Trophoblast cell (in vitro differentiated cells and primary cell): ENCODE results near the gene UBE2QL1.

Experiments used
- DNase-seq, 2 donors: peaks; one replicate each; pipeline ENCODE4 v3.0.0-alpha.2; 2016
- H2AFZ ChIP-seq: 2 replicates; pipeline ENCODE4 v1.6.1; 2013; ENCODE audit warnings: low read length, moderate library complexity, mild to moderate bottlenecking; ENCODE audit not compliant: insufficient read depth, poor library complexity
- H2AK5ac ChIP-seq: 2 replicates; pipeline ENCODE4 v1.6.1; 2013; ENCODE audit warnings: mild to moderate bottlenecking, low read length
- H2BK120ac ChIP-seq: 2 replicates; pipeline ENCODE4 v1.6.1; 2013; ENCODE audit warnings: low read length, mild to moderate bottlenecking, moderate library complexity; ENCODE audit not compliant: insufficient read depth, poor library complexity
- H2BK12ac ChIP-seq: 2 replicates; pipeline ENCODE4 v1.6.1; 2013; ENCODE audit warnings: mild to moderate bottlenecking, low read length, moderate library complexity
- H2BK5ac ChIP-seq: 2 replicates; pipeline ENCODE4 v1.6.1; 2013; ENCODE audit warnings: low read length, low read depth, moderate library complexity, mild to moderate bottlenecking; ENCODE audit not compliant: poor library complexity
- H3K14ac ChIP-seq: 2 replicates; pipeline ENCODE4 v1.6.1; 2013; ENCODE audit warnings: mild to moderate bottlenecking, low read length
- H3K18ac ChIP-seq: 2 replicates; pipeline ENCODE4 v1.6.1; 2013; ENCODE audit warnings: mild to moderate bottlenecking, low read length
- H3K23ac ChIP-seq: 2 replicates; pipeline ENCODE4 v1.6.1; 2013; ENCODE audit warnings: low read length
- H3K27ac ChIP-seq: 2 replicates; pipeline ENCODE4 v1.5.1; 2013; ENCODE audit warnings: low read depth, mild to moderate bottlenecking, inconsistent platforms, low read length, moderate library complexity
- H3K27me3 ChIP-seq: 2 replicates; pipeline ENCODE4 v1.6.1; 2013; ENCODE audit warnings: inconsistent platforms, mild to moderate bottlenecking, low read length, moderate library complexity; ENCODE audit not compliant: insufficient read depth
- H3K36me3 ChIP-seq, 2 experiments: 1 replicate in 1 of 2; 2 replicates in 1 of 2; pipeline ENCODE4 v1.6.1; 2013; ENCODE audit warnings: low read length in 2 of 2, mild to moderate bottlenecking in 2 of 2, moderate library complexity in 1 of 2; ENCODE audit not compliant: insufficient read depth in 2 of 2, control insufficient read depth in 1 of 2
- H3K4ac ChIP-seq: 2 replicates; pipeline ENCODE4 v1.6.1; 2013; ENCODE audit warnings: low read depth, mild to moderate bottlenecking, low read length, moderate library complexity
- H3K4me1 ChIP-seq, 2 experiments: 1 replicate in 1 of 2; 2 replicates in 1 of 2; pipeline ENCODE4 v1.6.1; 2013; ENCODE audit warnings: low read length in 2 of 2, mild to moderate bottlenecking in 2 of 2, moderate library complexity in 1 of 2; ENCODE audit not compliant: insufficient read depth in 2 of 2, control insufficient read depth in 1 of 2
- H3K4me2 ChIP-seq: 2 replicates; pipeline ENCODE4 v1.6.1; 2013; ENCODE audit warnings: inconsistent platforms, mild to moderate bottlenecking, low read length, moderate library complexity
- H3K4me3 ChIP-seq: 2 replicates; pipeline ENCODE4 v1.5.1; 2013; ENCODE audit warnings: mild to moderate bottlenecking, low read depth, low read length, inconsistent platforms
- H3K79me1 ChIP-seq: one replicate; pipeline ENCODE4 v1.6.1; 2013; ENCODE audit warnings: low read length
- H3K79me2 ChIP-seq: 2 replicates; pipeline ENCODE4 v1.6.1; 2013; ENCODE audit warnings: low read length, mild to moderate bottlenecking; ENCODE audit not compliant: control insufficient read depth, insufficient read depth, poor library complexity
- H3K9ac ChIP-seq: 2 replicates; pipeline ENCODE4 v1.6.1; 2013; ENCODE audit warnings: mild to moderate bottlenecking, low read length
- H3K9me3 ChIP-seq: 2 replicates; pipeline ENCODE4 v1.6.1; 2013; ENCODE audit warnings: low read depth, mild to moderate bottlenecking, control low read depth, inconsistent platforms, low read length; ENCODE audit not compliant: insufficient read depth
- H4K12ac ChIP-seq: 2 replicates; pipeline ENCODE4 v1.6.1; 2013; ENCODE audit warnings: low read depth, mild to moderate bottlenecking, low read length, moderate library complexity
- H4K8ac ChIP-seq: 2 replicates; pipeline ENCODE4 v1.6.1; 2013; ENCODE audit warnings: low read depth, mild to moderate bottlenecking, low read length, moderate library complexity
- H4K91ac ChIP-seq: one replicate; pipeline ENCODE4 v1.6.1; 2013; ENCODE audit warnings: low read depth, mild to moderate bottlenecking, low read length, moderate library complexity
- WGBS: extraction: QIAGEN DNeasy Blood & Tissue Kit; methylation state at CpG from one replicate; pipeline ENCODE4 v1.1.7; 2013; ENCODE audit warnings: missing lambda C conversion rate; ENCODE audit not compliant: insufficient read length, insufficient coverage; ENCODE audit errors: extremely low coverage; 5-methylcytosine and 5-hydroxymethylcytosine counted together

The UBE2QL1 gene

GRCh38 chr5:6525910-6526309, 77.3 kb downstream of the UBE2QL1 start:
- Histone ChIP-seq H2AFZ (no peak overlapping the region), H3K23ac (no peak overlapping the region), H3K9me3 (no peaks in the 10 kb centered on the region), H4K8ac (no peak overlapping the region), H2AK5ac (no peak overlapping the region), H2BK120ac (no peak overlapping the region), H4K91ac (no peak overlapping the region), H3K79me2 (no peaks in the 10 kb centered on the region), H3K27ac (no peak overlapping the region), H2BK5ac (no peak overlapping the region), H3K36me3 (no peaks in the 10 kb centered on the region), H3K4me3 (no peak overlapping the region), H3K4ac (no peak overlapping the region), H2BK12ac (no peak overlapping the region), H3K79me1 (no peaks in the 10 kb centered on the region), H4K12ac (no peak overlapping the region), H3K9ac (no peak overlapping the region), H3K27me3 (no peaks in the 10 kb centered on the region), H3K18ac (no peak overlapping the region), H3K14ac (no peak overlapping the region), H3K4me2 (no peak overlapping the region), H3K4me1 (no peaks in the 10 kb centered on the region)
- DNase-seq: peak; percentile 6 to 58
- no CpG with 5 or more reads among the region's 9 CpGs for WGBS

- Histone ChIP-seq H3K9ac (no peak overlapping the region), H4K8ac (no peak overlapping the region), H3K27me3 (no peaks in the 10 kb centered on the region), H2BK12ac (no peak overlapping the region), H2AK5ac (no peak overlapping the region), H3K4me2 (no peak overlapping the region), H2BK120ac (no peak overlapping the region), H3K79me2 (no peaks in the 10 kb centered on the region), H3K4me3 (no peak overlapping the region), H3K9me3 (no peaks in the 10 kb centered on the region), H3K4me1 (no peaks in the 10 kb centered on the region), H4K12ac (no peak overlapping the region), H3K36me3 (no peaks in the 10 kb centered on the region), H3K79me1 (no peaks in the 10 kb centered on the region), H3K14ac (no peak overlapping the region), H2BK5ac (no peak overlapping the region), H4K91ac (no peak overlapping the region), H3K18ac (no peak overlapping the region), H3K4ac (no peak overlapping the region), H3K23ac (no peak overlapping the region), H2AFZ (no peak overlapping the region), H3K27ac (no peak overlapping the region)
- no peak for DNase-seq
- no CpG with 5 or more reads among the region's 12 CpGs for WGBS
Measured at GRCh38 chr5:6527749-6528455, 79.2 kb downstream of the UBE2QL1 start.

- no peaks in the 10 kb centered on the region for H3K79me2 ChIP-seq
- no peak overlapping the region for H3K23ac ChIP-seq
- H2BK5ac ChIP-seq: no peak overlapping the region
- no peak overlapping the region for H3K27ac ChIP-seq
- H3K14ac ChIP-seq: no peak overlapping the region
- no peak overlapping the region for H2BK12ac ChIP-seq
- H3K27me3 ChIP-seq: no peaks in the 10 kb centered on the region
- H4K12ac ChIP-seq: no peak overlapping the region
- no peak overlapping the region for H3K9ac ChIP-seq
- no peak overlapping the region for H3K4me3 ChIP-seq
- H3K4me2 ChIP-seq: no peak overlapping the region
- no peak overlapping the region for H2AFZ ChIP-seq
- no peak overlapping the region for H2BK120ac ChIP-seq
- H4K8ac ChIP-seq: no peak overlapping the region
- no peaks in the 10 kb centered on the region for H3K9me3 ChIP-seq
- H3K4me1 ChIP-seq: no peaks in the 10 kb centered on the region
- no peak overlapping the region for H3K18ac ChIP-seq
- H4K91ac ChIP-seq: no peak overlapping the region
- no peak for DNase-seq
- WGBS: no CpG with 5 or more reads among the region's 2 CpGs
- H3K4ac ChIP-seq: no peak overlapping the region
- no peaks in the 10 kb centered on the region for H3K79me1 ChIP-seq
- H2AK5ac ChIP-seq: no peak overlapping the region
- H3K36me3 ChIP-seq: no peaks in the 10 kb centered on the region
Measured at GRCh38 chr5:6535594-6535993, 86.9 kb downstream of the UBE2QL1 start.

- no peak overlapping the region for H3K4me2 ChIP-seq
- no peak overlapping the region for H2AFZ ChIP-seq
- no peak overlapping the region for H4K91ac ChIP-seq
- H3K23ac ChIP-seq: no peak overlapping the region
- no peak overlapping the region for H3K9ac ChIP-seq
- peaks cover 5% of the 10 kb centered on the region for H3K9me3 ChIP-seq
- no peak overlapping the region for H2BK120ac ChIP-seq
- 100% methylated on average over 1 of the region's 1 CpG for WGBS
- H4K12ac ChIP-seq: no peak overlapping the region
- no peaks in the 10 kb centered on the region for H3K36me3 ChIP-seq
- no peaks in the 10 kb centered on the region for H3K79me1 ChIP-seq
- H2AK5ac ChIP-seq: no peak overlapping the region
- no peak overlapping the region for H3K14ac ChIP-seq
- no peak for DNase-seq
- no peak overlapping the region for H3K18ac ChIP-seq
- H3K4me1 ChIP-seq: no peaks in the 10 kb centered on the region
- H2BK12ac ChIP-seq: no peak overlapping the region
- H2BK5ac ChIP-seq: no peak overlapping the region
- no peak overlapping the region for H3K27ac ChIP-seq
- H3K27me3 ChIP-seq: no peaks in the 10 kb centered on the region
- no peak overlapping the region for H3K4me3 ChIP-seq
- no peak overlapping the region for H3K4ac ChIP-seq
- H3K79me2 ChIP-seq: no peaks in the 10 kb centered on the region
- H4K8ac ChIP-seq: no peak overlapping the region
Measured at GRCh38 chr5:6539060-6539459, 90.4 kb downstream of the UBE2QL1 start.
